K562 treated with DMSO at 1 percent for 4 hours (cell line): ENCODE results near the gene ADGRG3. TPM values are rescaled to one million over a fixed set of nuclear protein-coding genes. Genes with fewer than 3 reads are reported as not detected.

Experiments
- total RNA-seq: library from RNA; unstranded; fragments of 300-600 nt; gene quantifications from 2 replicates; pipeline ENCODE4 v1.2.3, GENCODE V29; 2022; ENCODE audit not compliant: insufficient read depth

ADGRG3 gene, protein sequence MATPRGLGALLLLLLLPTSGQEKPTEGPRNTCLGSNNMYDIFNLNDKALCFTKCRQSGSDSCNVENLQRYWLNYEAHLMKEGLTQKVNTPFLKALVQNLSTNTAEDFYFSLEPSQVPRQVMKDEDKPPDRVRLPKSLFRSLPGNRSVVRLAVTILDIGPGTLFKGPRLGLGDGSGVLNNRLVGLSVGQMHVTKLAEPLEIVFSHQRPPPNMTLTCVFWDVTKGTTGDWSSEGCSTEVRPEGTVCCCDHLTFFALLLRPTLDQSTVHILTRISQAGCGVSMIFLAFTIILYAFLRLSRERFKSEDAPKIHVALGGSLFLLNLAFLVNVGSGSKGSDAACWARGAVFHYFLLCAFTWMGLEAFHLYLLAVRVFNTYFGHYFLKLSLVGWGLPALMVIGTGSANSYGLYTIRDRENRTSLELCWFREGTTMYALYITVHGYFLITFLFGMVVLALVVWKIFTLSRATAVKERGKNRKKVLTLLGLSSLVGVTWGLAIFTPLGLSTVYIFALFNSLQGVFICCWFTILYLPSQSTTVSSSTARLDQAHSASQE
- 0.79 and 6.4 TPM in 2 replicates for total RNA-seq

DNA sequence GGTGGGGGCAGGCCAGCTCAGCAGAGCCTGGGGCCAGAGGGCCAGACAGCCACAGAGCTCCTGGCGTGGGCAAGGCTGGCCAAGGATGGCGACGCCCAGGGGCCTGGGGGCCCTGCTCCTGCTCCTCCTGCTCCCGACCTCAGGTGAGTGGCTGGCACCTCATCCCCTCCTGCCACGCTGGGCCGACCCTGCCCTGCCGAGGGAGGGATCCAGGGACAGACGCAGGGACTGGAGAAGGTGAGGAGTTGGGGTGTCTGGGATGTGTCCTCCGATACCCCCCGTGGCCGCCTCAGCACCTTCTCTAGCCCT, at the start of gene ADGRG3:
Gene ADGRG3 (plus strand): TSS at position 44 of the 309 bp plus-strand sequence. CDS start 42 bp downstream, at position 86.

DNA sequence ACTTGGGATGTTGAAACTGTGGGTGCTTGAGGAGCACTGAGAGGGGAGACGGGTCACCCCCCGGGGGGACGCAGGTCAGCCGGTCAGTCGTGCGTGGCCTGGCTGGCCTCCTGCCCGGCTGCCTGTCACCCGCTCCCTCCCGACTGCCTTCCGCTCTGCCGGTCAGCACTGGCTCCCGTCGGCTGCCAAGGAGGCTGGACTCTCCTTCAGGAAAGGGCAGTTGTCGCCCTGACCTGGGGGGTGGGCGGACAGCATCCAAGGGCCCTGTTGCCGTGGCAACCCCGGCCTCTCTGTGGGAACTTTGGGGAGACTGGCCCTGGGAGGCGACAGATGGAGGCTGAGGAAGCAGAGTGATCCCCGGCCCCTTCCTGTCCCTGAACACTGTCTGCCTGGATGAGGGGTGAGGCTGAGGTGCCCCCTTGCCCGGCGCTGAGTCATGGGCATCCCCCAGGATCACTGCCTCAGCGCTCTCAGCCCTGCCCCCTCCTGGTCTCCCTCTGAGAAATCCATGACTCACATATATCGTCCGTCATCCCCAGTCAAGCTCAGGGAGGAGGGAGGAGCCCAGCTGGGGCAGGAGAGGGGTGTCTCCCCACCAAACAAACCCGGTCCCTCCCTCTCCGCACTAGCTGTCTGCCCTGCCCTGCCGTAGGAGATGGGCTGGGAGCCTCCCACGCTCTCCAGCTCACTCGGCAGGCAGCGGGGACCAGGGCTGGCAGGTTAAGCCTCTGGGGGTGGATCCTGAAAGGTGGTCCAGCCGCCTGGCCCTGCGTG, 39.9 kb upstream of the ADGRG3 start, which contains the start of gene ADGRG1:
Gene ADGRG1 (plus strand): TSS at position 623 of the 774 bp plus-strand sequence. CDS start 21,658 bp downstream, outside the sequence.

DNA sequence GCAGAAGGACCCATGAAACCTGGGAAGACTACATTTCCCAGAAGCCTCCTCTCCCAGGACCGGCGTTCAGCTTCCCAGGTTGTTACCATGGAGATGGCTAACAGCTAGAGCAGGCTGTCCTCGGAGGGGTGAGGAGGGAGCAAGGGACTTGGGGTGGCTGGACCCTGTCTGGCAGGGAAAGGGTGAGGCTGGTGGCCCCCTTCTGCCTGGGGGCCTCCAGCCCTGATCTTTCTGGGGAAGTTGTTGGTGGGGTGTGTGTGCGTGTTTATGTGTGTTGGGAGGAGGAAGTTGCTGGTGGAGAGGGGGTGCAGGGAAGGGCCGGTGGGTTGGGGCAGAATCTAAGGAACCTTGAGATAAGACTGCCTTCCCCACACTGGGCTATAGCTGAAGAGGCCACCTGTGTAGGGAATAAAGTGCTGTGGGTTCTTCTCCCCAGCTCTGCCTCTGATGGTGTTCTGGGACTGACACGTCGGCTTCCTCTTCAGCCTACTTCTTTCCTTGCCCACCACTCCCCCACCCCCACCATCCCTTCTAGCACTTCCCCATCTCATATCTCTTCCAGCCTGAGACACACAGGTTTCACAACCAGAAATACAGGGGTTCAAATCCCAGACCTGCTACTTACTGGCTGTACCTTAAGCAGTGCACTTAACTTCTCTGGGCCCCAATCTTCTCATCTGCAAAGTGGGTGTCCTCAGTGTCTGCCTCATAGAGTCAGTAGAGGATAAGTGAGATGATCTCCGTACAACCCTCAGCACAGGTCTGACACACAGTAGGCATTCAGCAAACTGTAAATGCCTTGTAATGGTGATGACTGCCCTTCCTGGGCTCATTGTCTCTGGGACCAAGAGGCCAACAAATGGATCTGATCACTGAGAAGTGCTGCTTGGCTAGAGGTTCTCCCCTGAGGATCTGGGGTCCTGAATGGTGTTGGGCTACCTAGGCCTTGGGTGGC, 26.9 kb downstream of the ADGRG3 start, which contains the start of gene DRC7:
Gene DRC7 (plus strand): TSS at position 82 of the 955 bp plus-strand sequence. CDS start 3,144 bp downstream, outside the sequence.

DNA sequence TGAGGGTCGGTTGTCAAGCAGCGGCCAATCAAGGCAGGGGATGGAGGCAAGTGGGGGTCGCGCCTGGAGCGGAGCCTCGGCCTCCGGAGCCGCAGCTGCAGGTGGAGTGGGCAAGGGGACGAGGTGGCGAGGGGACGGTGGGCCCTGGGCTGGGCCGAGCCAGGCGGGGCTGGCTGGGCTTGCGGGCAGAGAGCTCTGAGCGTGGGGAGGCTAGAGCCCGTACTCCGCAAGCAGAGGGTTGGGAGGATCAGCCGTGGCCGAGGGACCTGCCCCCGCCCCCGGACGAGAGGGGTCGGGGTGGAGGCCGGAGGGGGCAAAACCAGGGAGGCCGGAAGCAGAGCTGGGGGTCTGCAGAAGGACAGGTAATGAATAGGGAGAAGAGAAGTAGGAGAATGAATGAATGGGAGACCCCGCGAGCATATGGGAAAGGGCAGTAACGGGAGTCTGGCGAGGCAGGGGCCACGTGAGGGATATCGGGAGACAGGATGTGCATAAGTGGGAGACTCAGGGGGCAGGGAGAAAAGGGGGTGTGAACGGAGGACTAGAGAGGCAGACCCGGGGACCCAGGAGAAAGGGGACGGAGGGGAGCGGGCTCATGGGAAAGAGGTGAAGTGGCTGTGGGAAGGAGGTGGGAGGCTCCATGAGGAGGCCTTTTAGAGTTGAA, 67.8 kb downstream of the ADGRG3 start, which contains the start of gene KATNB1:
Gene KATNB1 (plus strand): TSS at position 16 of the 664 bp plus-strand sequence. CDS start 1,474 bp downstream, outside the sequence.

Other genes starting within 250 kb of the ADGRG3 start
- gene CIAPIN1, start 220.9 kb upstream of the ADGRG3 start, total RNA-seq, result 47.8 and 49.2 TPM in 2 replicates
- gene COQ9, start 220.8 kb upstream of the ADGRG3 start, total RNA-seq, result 39.8 and 48.8 TPM in 2 replicates
- 102 and 128 TPM in 2 replicates for gene POLR2C, start 205.6 kb upstream of the ADGRG3 start, total RNA-seq
- 9.8 and 19.7 TPM in 2 replicates for gene DOK4, start 181.8 kb upstream of the ADGRG3 start, total RNA-seq
- gene CCDC102A, start 131.7 kb upstream of the ADGRG3 start, total RNA-seq, result 2.0 and 3.0 TPM in 2 replicates
- gene ADGRG5, start 125.7 kb upstream of the ADGRG3 start, total RNA-seq, result 0.33 and 0.53 TPM in 2 replicates
- gene ADGRG1, start 39.7 kb upstream of the ADGRG3 start, total RNA-seq, result 0.28 and 1.9 TPM in 2 replicates
- gene DRC7, start 26.5 kb downstream of the ADGRG3 start, total RNA-seq, result not detected in 2 replicates
- gene KATNB1, start 67.5 kb downstream of the ADGRG3 start, total RNA-seq, result 43.3 and 44.7 TPM in 2 replicates
- 93.2 and 108 TPM in 2 replicates for gene KIFC3, start 134.2 kb downstream of the ADGRG3 start, total RNA-seq